Body of pancreas (tissue), 4 donors: ENCODE data around the gene LDLR. TPM values are rescaled to one million over a fixed set of nuclear protein-coding genes. Genes with fewer than 3 reads are reported as not detected.

Experiments
- ATAC-seq: fragments of 150-250 bp; one replicate; pipeline ENCODE4 v1.9.1; 2016
- DNase-seq, 4 donors: peaks; one replicate each; pipeline ENCODE4 v3.0.0-alpha.2; 2019
- H3K27ac ChIP-seq, 4 donors: fragments of 200-600 bp; sonication (generic); 1 replicate in 3 of 4; 2 replicates in 1 of 4; pipeline versions ENCODE4 v1.5.1 to v1.6.1; 2016 to 2019; ENCODE audit warnings: mild to moderate bottlenecking in 1 of 4, mixed read lengths in 1 of 4, moderate library complexity in 1 of 4
- H3K27me3 ChIP-seq, 2 donors: fragments of 200-600 bp; sonication (generic); one replicate each; pipeline ENCODE4 v1.6.0; 2016; ENCODE audit warnings: mild to moderate bottlenecking in 1 of 2
- H3K36me3 ChIP-seq, 2 donors: fragments of 200-600 bp; sonication (generic); replicated peaks in 1 of 2; 2 replicates each; pipeline ENCODE4 v1.5.1; 2016; ENCODE audit warnings: low read depth in 2 of 2; ENCODE audit not compliant: insufficient read depth in 1 of 2
- H3K4me1 ChIP-seq: fragments of 200-600 bp; sonication (generic); one replicate; pipeline ENCODE4 v1.6.0; 2016
- H3K4me3 ChIP-seq, 2 donors: fragments of 200-600 bp; sonication (generic); 1 replicate in 1 of 2; 2 replicates in 1 of 2; pipeline ENCODE4 v1.5.1; 2016 to 2019
- H3K9me3 ChIP-seq, 3 donors: fragments of 200-600 bp; sonication (generic); 1 replicate in 2 of 3; 2 replicates in 1 of 3; pipeline ENCODE4 v1.5.1; 2016
- POLR2A ChIP-seq, 3 donors: fragments of 450-650 bp; IDR thresholded peaks; one replicate each; pipeline ENCODE4 v1.6.1; 2016; ENCODE audit warnings: antibody characterized with exemption in 3 of 3, mild to moderate bottlenecking in 2 of 3
- WGBS, 2 donors: methylation state at CpG; one replicate each; pipeline ENCODE4 v1.1.5; 2017; 5-methylcytosine and 5-hydroxymethylcytosine counted together
- intact Hi-C: fragments of 100-400 bp; cut with DNase I; formaldehyde crosslinking; loops from one replicate; pipeline ENCODE4 v1.15.1; 2023
- total RNA-seq, 2 donors: library from RNA; depleted of rRNA; stranded (reverse); fragments of >200 nt; gene quantifications; one replicate each; pipeline ENCODE4 v1.1.0, GENCODE V29; 2016
- TF ChIP-seq, protein P1 (sequence below), 7 experiments: fragments of 450-650 bp in 4 of 7; fragments of 200-600 bp in 3 of 7; sonication (generic) in 3 of 7; IDR thresholded peaks; one replicate each; pipeline ENCODE4 v1.5.1; 2016 to 2019; ENCODE audit warnings: antibody characterized with exemption in 7 of 7

The LDLR gene
- total RNA-seq, 2 donors from 2014 or later: 18.9 to 105 TPM

DNA sequence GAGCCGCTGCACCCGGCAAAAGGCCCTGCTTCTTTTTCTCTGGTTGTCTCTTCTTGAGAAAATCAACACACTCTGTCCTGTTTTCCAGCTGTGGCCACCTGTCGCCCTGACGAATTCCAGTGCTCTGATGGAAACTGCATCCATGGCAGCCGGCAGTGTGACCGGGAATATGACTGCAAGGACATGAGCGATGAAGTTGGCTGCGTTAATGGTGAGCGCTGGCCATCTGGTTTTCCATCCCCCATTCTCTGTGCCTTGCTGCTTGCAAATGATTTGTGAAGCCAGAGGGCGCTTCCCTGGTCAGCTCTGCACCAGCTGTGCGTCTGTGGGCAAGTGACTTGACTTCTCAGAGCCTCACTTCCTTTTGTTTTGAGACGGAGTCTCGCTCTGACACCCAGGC is 17.2 kb downstream of the LDLR start:
- Histone ChIP-seq H3K27ac (no peak overlapping the region), H3K4me1 (no peaks in the 10 kb centered on the region), H3K27me3 (no peaks in the 10 kb centered on the region), H3K9me3 (no peaks in the 10 kb centered on the region), H3K4me3 (no peak overlapping the region), H3K36me3 (peaks cover 37 to 64% of the 10 kb centered on the region in 2 donors)
- DNase-seq (peak in 1 of 4 donors; percentile 33), ATAC-seq (no peak)
- no peak for TF ChIP-seq POLR2A (IDR thresholded peaks at IDR 0.05)
- TF ChIP-seq, protein P1, sequence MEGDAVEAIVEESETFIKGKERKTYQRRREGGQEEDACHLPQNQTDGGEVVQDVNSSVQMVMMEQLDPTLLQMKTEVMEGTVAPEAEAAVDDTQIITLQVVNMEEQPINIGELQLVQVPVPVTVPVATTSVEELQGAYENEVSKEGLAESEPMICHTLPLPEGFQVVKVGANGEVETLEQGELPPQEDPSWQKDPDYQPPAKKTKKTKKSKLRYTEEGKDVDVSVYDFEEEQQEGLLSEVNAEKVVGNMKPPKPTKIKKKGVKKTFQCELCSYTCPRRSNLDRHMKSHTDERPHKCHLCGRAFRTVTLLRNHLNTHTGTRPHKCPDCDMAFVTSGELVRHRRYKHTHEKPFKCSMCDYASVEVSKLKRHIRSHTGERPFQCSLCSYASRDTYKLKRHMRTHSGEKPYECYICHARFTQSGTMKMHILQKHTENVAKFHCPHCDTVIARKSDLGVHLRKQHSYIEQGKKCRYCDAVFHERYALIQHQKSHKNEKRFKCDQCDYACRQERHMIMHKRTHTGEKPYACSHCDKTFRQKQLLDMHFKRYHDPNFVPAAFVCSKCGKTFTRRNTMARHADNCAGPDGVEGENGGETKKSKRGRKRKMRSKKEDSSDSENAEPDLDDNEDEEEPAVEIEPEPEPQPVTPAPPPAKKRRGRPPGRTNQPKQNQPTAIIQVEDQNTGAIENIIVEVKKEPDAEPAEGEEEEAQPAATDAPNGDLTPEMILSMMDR (IDR thresholded peaks at IDR 0.05): no peak
- intact Hi-C loops: loop anchor here (10.0 kb wide), 1 partner anchor 172 kb away; no protein-coding TSS in a partner anchor
- WGBS, 2 donors: 84 to 90% methylated on average over 11 to 13 of the region's 13 CpGs

DNA sequence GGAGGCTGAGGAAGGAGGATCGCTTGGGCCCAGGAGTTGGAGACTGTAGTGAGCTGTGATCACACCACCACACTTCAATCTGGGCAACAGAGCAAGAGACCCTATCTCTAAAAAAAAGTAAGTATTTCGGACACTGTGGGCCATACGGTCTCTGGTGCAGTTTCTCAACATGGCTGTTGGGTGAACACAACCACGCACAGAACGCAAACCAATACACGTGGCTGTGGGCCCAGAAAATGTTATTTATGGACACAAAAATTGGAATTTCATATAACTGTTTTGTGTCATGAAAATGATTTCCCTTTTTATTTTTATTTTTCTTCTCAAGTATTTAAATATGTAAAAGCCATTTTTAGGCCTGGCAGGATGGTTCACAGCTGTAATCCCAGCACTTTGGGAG is 19.5 kb downstream of the LDLR start:
- TF ChIP-seq, protein P1 (IDR thresholded peaks at IDR 0.05): no peak
- TF ChIP-seq POLR2A (IDR thresholded peaks at IDR 0.05): no peak
- Histone ChIP-seq H3K27me3 (no peaks in the 10 kb centered on the region), H3K36me3 (peaks cover 41 to 62% of the 10 kb centered on the region in 2 donors), H3K4me1 (no peaks in the 10 kb centered on the region), H3K4me3 (no peak overlapping the region), H3K27ac (no peak overlapping the region), H3K9me3 (no peaks in the 10 kb centered on the region)
- ATAC-seq: no peak
- DNase-seq: no peak
- 86 to 98% methylated on average over 6 of the region's 6 CpGs for WGBS, 2 donors
- intact Hi-C loops: loop anchor here (10.0 kb wide), 1 partner anchor 174 kb away; no protein-coding TSS in a partner anchor

DNA sequence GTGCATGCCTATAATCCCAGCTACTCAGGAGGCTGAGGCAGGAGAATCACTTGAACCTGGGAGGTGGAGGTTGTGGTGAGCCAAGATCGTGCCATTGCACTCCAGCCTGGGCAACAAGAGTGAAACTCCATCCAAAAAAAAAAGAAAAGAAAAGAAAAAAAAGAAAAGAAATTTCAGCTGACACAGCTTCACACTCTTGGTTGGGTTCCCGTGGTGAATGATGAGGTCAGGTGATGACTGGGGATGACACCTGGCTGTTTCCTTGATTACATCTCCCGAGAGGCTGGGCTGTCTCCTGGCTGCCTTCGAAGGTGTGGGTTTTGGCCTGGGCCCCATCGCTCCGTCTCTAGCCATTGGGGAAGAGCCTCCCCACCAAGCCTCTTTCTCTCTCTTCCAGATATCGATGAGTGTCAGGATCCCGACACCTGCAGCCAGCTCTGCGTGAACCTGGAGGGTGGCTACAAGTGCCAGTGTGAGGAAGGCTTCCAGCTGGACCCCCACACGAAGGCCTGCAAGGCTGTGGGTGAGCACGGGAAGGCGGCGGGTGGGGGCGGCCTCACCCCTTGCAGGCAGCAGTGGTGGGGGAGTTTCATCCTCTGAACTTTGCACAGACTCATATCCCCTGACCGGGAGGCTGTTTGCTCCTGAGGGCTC is 22.0 kb downstream of the LDLR start:
- Histone ChIP-seq H3K27me3 (no peaks in the 10 kb centered on the region), H3K9me3 (no peaks in the 10 kb centered on the region), H3K4me1 (no peaks in the 10 kb centered on the region), H3K36me3 (peaks cover 39 to 68% of the 10 kb centered on the region in 2 donors), H3K27ac (no peak overlapping the region), H3K4me3 (no peak overlapping the region)
- intact Hi-C loops: no loop called here
- no peak for ATAC-seq
- DNase-seq: no peak
- WGBS, 2 donors: 90 to 91% methylated on average over 14 to 15 of the region's 15 CpGs
- no peak for TF ChIP-seq POLR2A (IDR thresholded peaks at IDR 0.05)
- TF ChIP-seq, protein P1 (IDR thresholded peaks at IDR 0.05): no peak

DNA sequence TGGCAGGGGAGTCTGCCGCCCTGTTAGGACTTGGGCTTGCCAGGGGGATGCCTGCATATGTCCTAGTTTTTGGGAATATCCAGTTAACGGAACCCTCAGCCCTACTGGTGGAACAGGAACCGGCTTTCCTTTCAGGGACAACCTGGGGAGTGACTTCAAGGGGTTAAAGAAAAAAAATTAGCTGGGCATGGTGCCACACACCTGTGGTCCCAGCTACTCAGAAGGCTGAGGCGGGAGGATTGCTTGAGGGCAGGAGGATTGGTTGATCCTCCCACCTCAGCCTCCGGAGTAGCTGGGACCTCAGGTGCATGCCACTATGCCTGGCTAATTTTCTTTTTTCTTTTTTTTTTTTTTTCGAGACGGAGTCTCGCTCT is 22.5 kb downstream of the LDLR start:
- no peaks in the 10 kb centered on the region for H3K9me3 ChIP-seq
- H3K4me3 ChIP-seq: no peak overlapping the region
- intact Hi-C loops: no loop called here
- ATAC-seq (no peak), DNase-seq (peak in 1 of 4 donors; percentile 18)
- no peaks in the 10 kb centered on the region for H3K27me3 ChIP-seq
- H3K27ac ChIP-seq: no peak overlapping the region
- peaks cover 39 to 69% of the 10 kb centered on the region in 2 donors for H3K36me3 ChIP-seq
- WGBS, 2 donors: 80 to 84% methylated on average over 7 of the region's 8 CpGs
- H3K4me1 ChIP-seq: no peaks in the 10 kb centered on the region
- TF ChIP-seq, protein P1 (IDR thresholded peaks at IDR 0.05): no peak
- TF ChIP-seq POLR2A (IDR thresholded peaks at IDR 0.05): no peak
